Endothelial cell of umbilical vein (primary cell): ENCODE measurements around the gene PRKD1. TPM values are rescaled to one million over a fixed set of nuclear protein-coding genes. Genes with fewer than 3 reads are reported as not detected.

ENCODE experiments used
- BruUV-seq: library from RNA; stranded (reverse); fragments of 400-500 nt; replicated peaks from 2 replicates; lab custom pipeline; 2021; lab: Mats Ljungman, UMichigan
- CTCF ChIA-PET: fragments of 300-600, 350-600 bp; sonication (Branson Sonifier 250); formaldehyde crosslinking; loops from one replicate; lab custom pipeline; 2021; ENCODE audit warnings: antibody characterized with exemption, inconsistent platforms; lab: Charles Lee
- POLR2A ChIA-PET: fragments of 300-600, 350-600 bp; sonication (Branson Sonifier 250); formaldehyde crosslinking; loops from one replicate; lab custom pipeline; 2021; ENCODE audit warnings: antibody characterized with exemption, inconsistent platforms; lab: Charles Lee
- DNase-seq: peaks from one replicate; pipeline ENCODE4 v3.0.0-alpha.2; 2011; ENCODE audit warnings: low read depth, low spot score
- FAIRE-seq: peaks from 2 replicates; lab custom pipeline; 2011; peaks lifted over from hg19 to GRCh38; lab: Jason Lieb, UNC
- H2AFZ ChIP-seq: 2 replicates; pipeline ENCODE4 v1.6.0; 2012; ENCODE audit warnings: low read depth, low read length, control low read depth, inconsistent platforms
- H3K27ac ChIP-seq: 2 replicates; pipeline ENCODE4 v1.5.1; 2011; ENCODE audit warnings: low read depth, mild to moderate bottlenecking, control low read depth, low read length, moderate library complexity; ENCODE audit not compliant: insufficient read depth
- H3K27me3 ChIP-seq, 2 experiments: 2 replicates each; pipeline versions ENCODE4 v1.6.0 to v1.6.1; 2011; ENCODE audit warnings: low read length in 2 of 2, mixed read lengths in 1 of 2; ENCODE audit not compliant: control insufficient read depth in 2 of 2, insufficient read depth in 2 of 2
- H3K36me3 ChIP-seq, 2 experiments: 2 replicates in 1 of 2; 3 replicates in 1 of 2; pipeline ENCODE4 v1.5.1; 2011; ENCODE audit warnings: low read length in 2 of 2, mild to moderate bottlenecking in 1 of 2, moderate library complexity in 1 of 2; ENCODE audit not compliant: control insufficient read depth in 2 of 2, insufficient read depth in 2 of 2; ENCODE audit errors: extremely low read depth in 1 of 2
- H3K4me1 ChIP-seq: 3 replicates; pipeline ENCODE4 v1.5.1; 2011; ENCODE audit warnings: mild to moderate bottlenecking, low read length; ENCODE audit not compliant: control insufficient read depth, insufficient read depth; ENCODE audit errors: extremely low read depth
- H3K4me2 ChIP-seq: 2 replicates; pipeline ENCODE4 v1.6.1; 2011; ENCODE audit warnings: low read length, control low read depth, mixed read lengths; ENCODE audit not compliant: insufficient read depth
- H3K4me3 ChIP-seq, 3 experiments: fragments of 200-600 bp in 1 of 3; sonication (generic), shearing (Covaris generic) in 1 of 3; replicated peaks in 1 of 3; 2 replicates each; pipeline ENCODE4 v1.5.1; 2011 to 2016; ENCODE audit warnings: control low read depth in 3 of 3, low read length in 3 of 3, mild to moderate bottlenecking in 2 of 3, inconsistent platforms in 1 of 3, low read depth in 1 of 3, moderate library complexity in 1 of 3; ENCODE audit not compliant: insufficient read depth in 1 of 3
- H3K79me2 ChIP-seq: 2 replicates; pipeline ENCODE4 v1.6.0; 2012; ENCODE audit warnings: low read length, inconsistent platforms; ENCODE audit not compliant: control insufficient read depth, insufficient read depth
- H3K9ac ChIP-seq: replicated peaks from 2 replicates; pipeline ENCODE3; 2011; ENCODE audit warnings: low read length, control low read depth; ENCODE audit not compliant: insufficient read depth; ENCODE audit errors: extremely low read depth
- H3K9me1 ChIP-seq: replicated peaks from 3 replicates; pipeline ENCODE4 v1.6.0; 2011; ENCODE audit warnings: mild to moderate bottlenecking, low read length; ENCODE audit not compliant: control insufficient read depth, insufficient read depth; ENCODE audit errors: extremely low read depth
- H3K9me3 ChIP-seq: replicated peaks from 2 replicates; pipeline ENCODE4 v1.5.1; 2012; ENCODE audit warnings: low read length, inconsistent platforms; ENCODE audit not compliant: control insufficient read depth, insufficient read depth
- H4K20me1 ChIP-seq: replicated peaks from 2 replicates; pipeline ENCODE3; 2011; ENCODE audit warnings: mild to moderate bottlenecking, low read length; ENCODE audit not compliant: control insufficient read depth, insufficient read depth; ENCODE audit errors: extremely low read depth
- EZH2 ChIP-seq: IDR thresholded peaks from 2 replicates; pipeline ENCODE4 v1.6.1; 2012; ENCODE audit warnings: borderline replicate concordance, low read depth, mild to moderate bottlenecking, moderate library complexity, low read length, inconsistent platforms; ENCODE audit not compliant: severe bottlenecking
- FOS ChIP-seq: IDR thresholded peaks from 2 replicates; pipeline ENCODE4 v1.6.1; 2011; ENCODE audit warnings: mild to moderate bottlenecking, low read length, moderate library complexity, borderline replicate concordance; ENCODE audit not compliant: insufficient read depth
- GATA2 ChIP-seq: IDR thresholded peaks from 2 replicates; pipeline ENCODE4 v1.7.0; 2011; ENCODE audit warnings: low read depth, mild to moderate bottlenecking, moderate library complexity, mixed read lengths, low read length; ENCODE audit not compliant: insufficient read length, insufficient read depth
- JUN ChIP-seq: IDR thresholded peaks from 2 replicates; pipeline ENCODE4 v1.6.1; 2011; ENCODE audit warnings: borderline replicate concordance, low read depth; ENCODE audit not compliant: insufficient read length, insufficient read depth
- MYC ChIP-seq: IDR thresholded peaks from one replicate; pipeline ENCODE4 v1.6.1; 2011; ENCODE audit warnings: mild to moderate bottlenecking, low read depth, low read length
- POLR2A ChIP-seq: IDR thresholded peaks from 2 replicates; pipeline ENCODE4 v1.6.1; 2012; ENCODE audit warnings: low read depth, mild to moderate bottlenecking, control low read depth, low read length
- POLR2AphosphoS5 ChIP-seq: IDR thresholded peaks from 2 replicates; pipeline ENCODE4 v1.6.1; 2012; ENCODE audit warnings: low read depth, mild to moderate bottlenecking, control low read depth, low read length, moderate library complexity; ENCODE audit not compliant: insufficient read depth
- dilution Hi-C: fragments of 300-500 bp; cut with MboI; formaldehyde crosslinking; loops from one replicate; pipeline ENCODE4 v1.15.0; 2019; ENCODE audit warnings: low sequenced_read_pairs; ENCODE audit not compliant: extremely low pct_ligation_motif_present
- intact Hi-C: fragments of 100-400 bp; cut with micrococcal nuclease; formaldehyde crosslinking; loops from one replicate; pipeline ENCODE4 v1.10.0; 2022
- polyA plus RNA-seq, 4 experiments: library from polyadenylated mRNA; depleted of rRNA in 3 of 4; stranded (reverse) in 3 of 4; unstranded in 1 of 4; fragments of >200 nt; gene quantifications; 2 replicates each; pipeline versions ENCODE4 v1.2.1 to v1.2.3, GENCODE V29; 2011 to 2012; ENCODE audit warnings: missing spikeins in 1 of 4
- total RNA-seq: library from RNA; stranded (reverse); gene quantifications from 2 replicates; pipeline ENCODE4 v1.2.3, GENCODE V29; 2021
- TF ChIP-seq, protein P1 (sequence below), 2 donors: IDR thresholded peaks; 1 replicate in 1 of 2; 2 replicates in 1 of 2; pipeline ENCODE4 v1.5.1; 2011; ENCODE audit warnings: low read length in 2 of 2, mild to moderate bottlenecking in 2 of 2, moderate library complexity in 2 of 2, control low read depth in 1 of 2, inconsistent platforms in 1 of 2, low read depth in 1 of 2; ENCODE audit not compliant: insufficient read depth in 1 of 2; ENCODE audit errors: extremely low read depth in 1 of 2
- TF ChIP-seq, protein P2 (sequence below): IDR thresholded peaks from 2 replicates; pipeline ENCODE4 v1.6.1; 2011; ENCODE audit not compliant: insufficient read depth, insufficient read length

The PRKD1 gene
- total and polyA plus RNA-seq, 2 donors (not counting 3 experiments of a cell fraction or from before 2014, with no cell fraction given): 3.9 to 10.9 TPM

DNA sequence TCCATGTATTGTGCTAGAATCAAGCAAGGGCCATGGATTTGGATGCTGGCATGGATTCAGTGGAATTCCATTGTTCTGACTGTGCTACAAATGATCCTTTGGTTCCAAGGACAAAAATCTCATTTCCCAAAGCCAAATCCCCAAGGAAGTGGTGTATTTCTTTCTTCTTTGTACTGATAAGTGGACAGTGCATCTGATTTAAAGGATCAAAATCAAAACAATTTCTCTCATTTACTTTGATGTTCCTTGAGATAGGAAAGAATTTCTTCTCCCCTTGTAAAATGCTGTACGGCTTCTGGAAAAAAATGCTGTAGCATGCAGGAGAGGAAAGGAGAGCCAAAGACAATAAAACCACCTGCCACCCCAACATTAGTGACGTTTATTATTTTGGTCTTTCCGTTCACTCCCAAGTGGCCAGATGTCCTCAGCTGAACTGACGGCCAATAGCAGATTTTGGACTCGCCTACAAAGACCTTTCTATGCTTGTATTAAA, 185.7 kb downstream of the PRKD1 start:
- Histone ChIP-seq H3K79me2 (no peaks in the 10 kb centered on the region), H3K9me1 (peaks cover 2% of the 10 kb centered on the region), H3K36me3 (no peaks in the 10 kb centered on the region), H3K27ac (peak overlapping the region; percentile 59), H3K4me3 (no peak overlapping the region), H3K4me2 (peak overlapping the region; percentile 31), H4K20me1 (no peaks in the 10 kb centered on the region), H3K9me3 (no peaks in the 10 kb centered on the region), H3K27me3 (no peaks in the 10 kb centered on the region), H3K9ac (no peak overlapping the region), H3K4me1 (peaks cover 23% of the 10 kb centered on the region), H2AFZ (no peak overlapping the region)
- DNase-seq (peak; percentile 84), FAIRE-seq (peak; percentile 62)
- dilution Hi-C loops: no loop called here
- BruUV-seq: no TSS peak
- ChIA-PET POLR2A (no interaction called here), CTCF (interaction anchor here (1.4 to 1.7 kb wide), 2 partner anchors 9 to 186 kb away, joined by 3 to 4 read pairs; partner anchors contain the start of gene PRKD1)
- intact Hi-C loops: loop anchor here (2.0 kb wide), 2 partner anchors 185 to 481 kb away; partner anchors contain the start of gene PRKD1
- no peak for TF ChIP-seq MYC
- TF ChIP-seq POLR2AphosphoS5: no peak
- peak; percentile 49 for TF ChIP-seq GATA2
- TF ChIP-seq POLR2A: no peak
- TF ChIP-seq, protein P1, sequence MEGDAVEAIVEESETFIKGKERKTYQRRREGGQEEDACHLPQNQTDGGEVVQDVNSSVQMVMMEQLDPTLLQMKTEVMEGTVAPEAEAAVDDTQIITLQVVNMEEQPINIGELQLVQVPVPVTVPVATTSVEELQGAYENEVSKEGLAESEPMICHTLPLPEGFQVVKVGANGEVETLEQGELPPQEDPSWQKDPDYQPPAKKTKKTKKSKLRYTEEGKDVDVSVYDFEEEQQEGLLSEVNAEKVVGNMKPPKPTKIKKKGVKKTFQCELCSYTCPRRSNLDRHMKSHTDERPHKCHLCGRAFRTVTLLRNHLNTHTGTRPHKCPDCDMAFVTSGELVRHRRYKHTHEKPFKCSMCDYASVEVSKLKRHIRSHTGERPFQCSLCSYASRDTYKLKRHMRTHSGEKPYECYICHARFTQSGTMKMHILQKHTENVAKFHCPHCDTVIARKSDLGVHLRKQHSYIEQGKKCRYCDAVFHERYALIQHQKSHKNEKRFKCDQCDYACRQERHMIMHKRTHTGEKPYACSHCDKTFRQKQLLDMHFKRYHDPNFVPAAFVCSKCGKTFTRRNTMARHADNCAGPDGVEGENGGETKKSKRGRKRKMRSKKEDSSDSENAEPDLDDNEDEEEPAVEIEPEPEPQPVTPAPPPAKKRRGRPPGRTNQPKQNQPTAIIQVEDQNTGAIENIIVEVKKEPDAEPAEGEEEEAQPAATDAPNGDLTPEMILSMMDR (IDR thresholded peaks at IDR 0.05; ENCODE audit: extremely low read depth in 1 of 2, insufficient read depth in 1 of 2, low read depth in 1 of 2, low read length in 2 of 2): no peak

DNA sequence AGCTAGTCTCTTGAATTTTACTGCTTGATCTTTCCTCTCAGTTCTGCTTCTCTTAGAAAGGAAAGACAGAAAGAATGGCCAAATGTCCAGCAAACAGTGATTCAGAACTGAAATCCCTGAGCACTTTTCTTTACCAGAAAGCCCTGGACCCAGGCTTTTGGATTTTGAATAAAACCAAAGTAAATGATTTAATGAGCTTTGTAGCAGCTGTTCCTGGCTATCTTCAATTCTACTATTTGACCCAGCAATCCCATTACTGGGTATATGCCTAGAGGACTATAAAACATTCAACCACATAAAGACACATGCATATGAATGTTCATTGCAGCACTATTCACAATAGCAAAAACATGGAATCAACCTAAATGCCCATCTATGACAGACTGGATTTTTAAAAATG, 187.2 kb downstream of the PRKD1 start:
- H3K79me2 ChIP-seq: no peaks in the 10 kb centered on the region
- no peak overlapping the region for H3K27ac ChIP-seq
- no peaks in the 10 kb centered on the region for H3K9me3 ChIP-seq
- no peak for FAIRE-seq
- H4K20me1 ChIP-seq: no peaks in the 10 kb centered on the region
- no peak overlapping the region for H3K4me3 ChIP-seq
- peaks cover 18% of the 10 kb centered on the region for H3K4me1 ChIP-seq
- no peaks in the 10 kb centered on the region for H3K27me3 ChIP-seq
- no peak overlapping the region for H3K4me2 ChIP-seq
- no peak overlapping the region for H2AFZ ChIP-seq
- H3K9me1 ChIP-seq: peaks cover 2% of the 10 kb centered on the region
- no peak for DNase-seq
- H3K9ac ChIP-seq: no peak overlapping the region
- CTCF ChIA-PET: interaction anchor here (1.4 kb wide), 1 partner anchor 8 kb away, joined by 4 read pairs; no protein-coding TSS in a partner anchor
- TF ChIP-seq FOS (no peak), GATA2 (no peak), POLR2A (no peak), EZH2 (no peak), MYC (no peak), POLR2AphosphoS5 (no peak), JUN (no peak)
- TF ChIP-seq, protein P1 (IDR thresholded peaks at IDR 0.05; ENCODE audit: extremely low read depth in 1 of 2, insufficient read depth in 1 of 2, low read depth in 1 of 2, low read length in 2 of 2): no peak
- TF ChIP-seq, protein P2, sequence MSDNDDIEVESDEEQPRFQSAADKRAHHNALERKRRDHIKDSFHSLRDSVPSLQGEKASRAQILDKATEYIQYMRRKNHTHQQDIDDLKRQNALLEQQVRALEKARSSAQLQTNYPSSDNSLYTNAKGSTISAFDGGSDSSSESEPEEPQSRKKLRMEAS: no peak
- POLR2A ChIA-PET: no interaction called here
- no peaks in the 10 kb centered on the region for H3K36me3 ChIP-seq
- dilution Hi-C loops: no loop called here
- BruUV-seq: no TSS peak
- intact Hi-C loops: no loop called here
